ENCODE measurements around the gene SYCP2. TPM values are rescaled to one million over a fixed set of nuclear protein-coding genes. Genes with fewer than 3 reads are reported as not detected.

The SYCP2 gene
- total RNA-seq, 4 donors from 2014 or later = 1.9 to 8.5 (median 5.9) TPM

GRCh38 chr20:59912609-59913008 is 20.8 kb downstream of the SYCP2 start:
- no peak overlapping the region for H3K4me3 ChIP-seq (replicated peaks in 1 of 3)
- intact Hi-C loops (cut with DNase I) = no loop called here
- no peaks in the 10 kb centered on the region for H3K36me3 ChIP-seq
- 79 to 86% methylated on average over 4 of the region's 4 CpGs for WGBS, 2 donors
- no peaks in the 10 kb centered on the region for H3K9me3 ChIP-seq
- no peak overlapping the region for H3K27ac ChIP-seq
- no peak for DNase-seq
- H3K27me3 ChIP-seq = no peaks in the 10 kb centered on the region
- no peaks in the 10 kb centered on the region for H3K4me1 ChIP-seq
- TF ChIP-seq POLR2A (IDR thresholded peaks at IDR 0.05) (no peak), CTCF (IDR thresholded peaks at IDR 0.05) (no peak)

- Histone ChIP-seq H3K9me3 (no peaks in the 10 kb centered on the region), H3K4me3 (replicated peaks in 1 of 3) (no peak overlapping the region), H3K4me1 (no peaks in the 10 kb centered on the region), H3K27me3 (no peaks in the 10 kb centered on the region), H3K27ac (no peak overlapping the region), H3K36me3 (no peaks in the 10 kb centered on the region)
- DNase-seq = no peak
- intact Hi-C loops (cut with DNase I) = no loop called here
- TF ChIP-seq POLR2A (IDR thresholded peaks at IDR 0.05) (no peak), CTCF (IDR thresholded peaks at IDR 0.05) (no peak)
- 89 to 92% methylated on average over 2 of the region's 2 CpGs for WGBS, 2 donors
These were observed 22.4 kb downstream of the SYCP2 start for GRCh38 chr20:59911041-59911440.

GRCh38 chr20:59908855-59909254 is 24.6 kb downstream of the SYCP2 start:
- H3K9me3 ChIP-seq = no peaks in the 10 kb centered on the region
- intact Hi-C loops (cut with DNase I) = no loop called here
- no peak overlapping the region for H3K4me3 ChIP-seq (replicated peaks in 1 of 3)
- H3K27me3 ChIP-seq = no peaks in the 10 kb centered on the region
- no peak for DNase-seq
- no peak overlapping the region for H3K27ac ChIP-seq
- TF ChIP-seq POLR2A (IDR thresholded peaks at IDR 0.05) (no peak), CTCF (IDR thresholded peaks at IDR 0.05) (no peak)
- no peaks in the 10 kb centered on the region for H3K36me3 ChIP-seq
- 79 to 85% methylated on average over 5 of the region's 5 CpGs for WGBS, 2 donors
- H3K4me1 ChIP-seq = no peaks in the 10 kb centered on the region

GRCh38 chr20:59903621-59904020 is 29.8 kb downstream of the SYCP2 start:
- Histone ChIP-seq H3K9me3 (no peaks in the 10 kb centered on the region), H3K27ac (no peak overlapping the region), H3K4me3 (replicated peaks in 1 of 3) (no peak overlapping the region), H3K27me3 (no peaks in the 10 kb centered on the region), H3K36me3 (no peaks in the 10 kb centered on the region), H3K4me1 (no peaks in the 10 kb centered on the region)
- intact Hi-C loops (cut with DNase I) = no loop called here
- no peak for TF ChIP-seq CTCF (IDR thresholded peaks at IDR 0.05)
- TF ChIP-seq POLR2A (IDR thresholded peaks at IDR 0.05) = no peak
- WGBS, 2 donors = 97 to 98% methylated on average over 1 of the region's 1 CpG
- DNase-seq = no peak

- Histone ChIP-seq H3K4me1 (no peaks in the 10 kb centered on the region), H3K4me3 (replicated peaks in 1 of 3) (no peak overlapping the region), H3K36me3 (no peaks in the 10 kb centered on the region), H3K9me3 (no peaks in the 10 kb centered on the region), H3K27me3 (no peaks in the 10 kb centered on the region), H3K27ac (no peak overlapping the region)
- 94 to 98% methylated on average over 3 of the region's 3 CpGs for WGBS, 2 donors
- TF ChIP-seq CTCF (IDR thresholded peaks at IDR 0.05) = no peak
- no peak for TF ChIP-seq POLR2A (IDR thresholded peaks at IDR 0.05)
- intact Hi-C loops (cut with DNase I) = no loop called here
- DNase-seq = no peak
These were observed 31.0 kb downstream of the SYCP2 start for GRCh38 chr20:59902470-59902869.
